Liver (tissue), 9 donors: ENCODE data around the gene MDM4. TPM values are rescaled to one million over a fixed set of nuclear protein-coding genes. Genes with fewer than 3 reads are reported as not detected.

Source experiments
- DNase-seq: peaks from one replicate; pipeline ENCODE4 v3.0.0-alpha.2; 2017; ENCODE audit warnings: low spot score
- H3K27ac ChIP-seq, 2 donors: one replicate each; pipeline ENCODE4 v1.7.0; 2013; ENCODE audit warnings: inconsistent platforms in 2 of 2, low read length in 2 of 2, control low read depth in 1 of 2, low read depth in 1 of 2, mild to moderate bottlenecking in 1 of 2
- H3K27me3 ChIP-seq, 4 donors: one replicate each; pipeline versions ENCODE4 v1.6.1 to v1.7.0; 2013; ENCODE audit warnings: low read length in 3 of 4, inconsistent platforms in 1 of 4, mild to moderate bottlenecking in 1 of 4, moderate library complexity in 1 of 4; ENCODE audit not compliant: control insufficient read depth in 4 of 4, insufficient read depth in 4 of 4
- H3K36me3 ChIP-seq, 4 donors: one replicate each; pipeline versions ENCODE4 v1.6.1 to v1.7.0; 2013; ENCODE audit warnings: low read length in 3 of 4, mild to moderate bottlenecking in 3 of 4, low read depth in 1 of 4, moderate library complexity in 1 of 4; ENCODE audit not compliant: control insufficient read depth in 4 of 4, insufficient read depth in 3 of 4
- H3K4me1 ChIP-seq, 4 donors: one replicate each; pipeline versions ENCODE4 v1.6.1 to v1.7.0; 2013; ENCODE audit warnings: low read length in 3 of 4, mild to moderate bottlenecking in 3 of 4, moderate library complexity in 1 of 4; ENCODE audit not compliant: control insufficient read depth in 4 of 4, insufficient read depth in 4 of 4
- H3K4me3 ChIP-seq, 3 donors: one replicate each; pipeline versions ENCODE4 v1.6.1 to v1.7.0; 2013; ENCODE audit warnings: low read length in 3 of 3, control low read depth in 1 of 3, low read depth in 1 of 3, mild to moderate bottlenecking in 1 of 3
- H3K9ac ChIP-seq, 2 donors: one replicate each; pipeline ENCODE4 v1.7.0; 2013; ENCODE audit warnings: low read length in 2 of 2, mild to moderate bottlenecking in 2 of 2, moderate library complexity in 2 of 2, control low read depth in 1 of 2, low read depth in 1 of 2
- H3K9me3 ChIP-seq, 4 donors: one replicate each; pipeline versions ENCODE4 v1.6.1 to v1.7.0; 2013; ENCODE audit warnings: low read length in 3 of 4; ENCODE audit not compliant: control insufficient read depth in 4 of 4
- ATF3 ChIP-seq: IDR thresholded peaks from 2 replicates; pipeline ENCODE4 v1.6.1; 2016; ENCODE audit warnings: antibody characterized with exemption
- EGR1 ChIP-seq, 2 donors: IDR thresholded peaks; 2 replicates each; pipeline ENCODE4 v1.6.1; 2016 to 2018; ENCODE audit warnings: antibody characterized with exemption in 2 of 2, low read depth in 2 of 2
- FOXA1 ChIP-seq: IDR thresholded peaks from 2 replicates; pipeline ENCODE4 v1.6.1; 2016; ENCODE audit warnings: antibody characterized with exemption
- FOXA2 ChIP-seq: IDR thresholded peaks from 2 replicates; pipeline ENCODE4 v1.6.1; 2016; ENCODE audit warnings: antibody characterized with exemption
- GABPA ChIP-seq, 2 donors: IDR thresholded peaks in 1 of 2; conservative IDR thresholded peaks in 1 of 2; 2 replicates each; pipeline ENCODE4 v1.6.1; 2016; ENCODE audit warnings: antibody characterized with exemption in 2 of 2, mild to moderate bottlenecking in 1 of 2, moderate library complexity in 1 of 2
- HNF4A ChIP-seq, 2 donors: conservative IDR thresholded peaks; 2 replicates each; pipeline ENCODE4 v1.6.1; 2016; ENCODE audit warnings: antibody characterized with exemption in 2 of 2, mild to moderate bottlenecking in 2 of 2
- HNF4G ChIP-seq: IDR thresholded peaks from 2 replicates; pipeline ENCODE4 v1.6.1; 2016; ENCODE audit warnings: antibody characterized with exemption
- JUND ChIP-seq, 2 donors: IDR thresholded peaks; 2 replicates each; pipeline ENCODE4 v1.6.1; 2016; ENCODE audit warnings: antibody characterized with exemption in 2 of 2
- MAX ChIP-seq: IDR thresholded peaks from 2 replicates; pipeline ENCODE4 v1.6.1; 2016; ENCODE audit warnings: antibody characterized with exemption
- NR2F2 ChIP-seq: IDR thresholded peaks from 2 replicates; pipeline ENCODE4 v1.6.1; 2016; ENCODE audit warnings: antibody characterized with exemption
- RAD21 ChIP-seq, 2 donors: IDR thresholded peaks; 2 replicates each; pipeline ENCODE4 v1.6.1; 2016; ENCODE audit warnings: antibody characterized with exemption in 2 of 2, mild to moderate bottlenecking in 2 of 2
- RXRA ChIP-seq, 2 donors: IDR thresholded peaks; 2 replicates each; pipeline ENCODE4 v1.6.1; 2017 to 2018; ENCODE audit warnings: antibody characterized with exemption in 2 of 2, mild to moderate bottlenecking in 1 of 2
- SP1 ChIP-seq: IDR thresholded peaks from 2 replicates; pipeline ENCODE4 v1.6.1; 2018; ENCODE audit warnings: antibody characterized with exemption, mild to moderate bottlenecking
- TAF1 ChIP-seq: conservative IDR thresholded peaks from 2 replicates; pipeline ENCODE4 v1.6.1; 2016; ENCODE audit warnings: antibody characterized with exemption, mild to moderate bottlenecking
- YY1 ChIP-seq: IDR thresholded peaks from 2 replicates; pipeline ENCODE4 v1.6.1; 2016; ENCODE audit warnings: antibody characterized with exemption, mild to moderate bottlenecking
- ZBTB33 ChIP-seq: IDR thresholded peaks from 2 replicates; pipeline ENCODE4 v1.6.1; 2016; ENCODE audit warnings: antibody characterized with exemption
- WGBS: extraction: QIAGEN DNeasy Blood & Tissue Kit; methylation state at CpG from one replicate; pipeline ENCODE4 v1.1.7; 2013; 5-methylcytosine and 5-hydroxymethylcytosine counted together
- polyA plus RNA-seq, 2 donors: library from polyadenylated mRNA; stranded (reverse) in 1 of 2; unstranded in 1 of 2; fragments of 200-250 nt in 1 of 2; fragments of >200 nt in 1 of 2; fragmentation: Nextera tagmentation in 1 of 2; extraction: Ambion mirVana in 1 of 2; gene quantifications; one replicate each; pipeline versions ENCODE4 v1.2.1 to v1.2.3, GENCODE V29; 2013 to 2015
- total RNA-seq, 2 donors: library from RNA; depleted of rRNA; stranded (reverse); fragments of >200 nt; gene quantifications; one replicate each; pipeline ENCODE4 v1.2.3, GENCODE V29; 2014
- donor health status: healthy.
- donor health status: healthy.
- donor health status: healthy.
- donor health status: healthy.
- donor health status: healthy.

MDM4 gene
- total and polyA plus RNA-seq, 4 donors: 1.4 to 56.5 (median 21.6) TPM

GRCh38 chr1:204506201-204506968 is 9.8 kb upstream of the MDM4 start (continued):
- TF ChIP-seq ZBTB33: no peak
- peak; percentile 31 for TF ChIP-seq YY1
- TF ChIP-seq EGR1 (IDR thresholded peaks at IDR 0.05; ENCODE audit: low read depth in 2 of 2): no peak
- TF ChIP-seq RXRA (IDR thresholded peaks at IDR 0.05): peak in 1 of 2 donors; percentile 26

- Histone ChIP-seq H3K9me3 (no peaks in the 10 kb centered on the region), H3K27me3 (no peaks in the 10 kb centered on the region), H3K4me1 (peaks cover 3 to 33% (median 16%) of the 10 kb centered on the region in 4 donors), H3K9ac (peak overlapping the region; percentile 18 to 90), H3K4me3 (peak overlapping the region; percentile 20 to 54 (median 51)), H3K36me3 (no peaks in the 10 kb centered on the region), H3K27ac (peak overlapping the region; percentile 69 to 73)
- TF ChIP-seq NR2F2 (no peak), SP1 (peak; percentile 3), MAX (peak; percentile 42), ATF3 (peak; percentile 99), GABPA (IDR thresholded peaks at IDR 0.05 in 1 of 2, conservative IDR thresholded peaks at IDR 0.05 in 1 of 2) (no peak), TAF1 (no peak), FOXA1 (no peak), RAD21 (IDR thresholded peaks at IDR 0.05) (no peak), HNF4A (conservative IDR thresholded peaks at IDR 0.05) (peak; percentile 66 to 77), RXRA (IDR thresholded peaks at IDR 0.05) (peak in 1 of 2 donors; percentile 41), JUND (IDR thresholded peaks at IDR 0.05) (peak in 1 of 2 donors; percentile 65), ZBTB33 (peak; percentile 52), FOXA2 (peak; percentile 47), HNF4G (peak; percentile 59)
- peak; percentile 91 for DNase-seq
- under 1% methylated on average over 13 of the region's 13 CpGs for WGBS
Observed at GRCh38 chr1:204506969-204507316, 9.3 kb upstream of the MDM4 start.
